Measurements from ENCODE around the gene ZCRB1. TPM values are rescaled to one million over a fixed set of nuclear protein-coding genes. Genes with fewer than 3 reads are reported as not detected.

The ZCRB1 gene
- total RNA-seq, 1 experiment from 2014 or later, result 68.1 TPM

DNA sequence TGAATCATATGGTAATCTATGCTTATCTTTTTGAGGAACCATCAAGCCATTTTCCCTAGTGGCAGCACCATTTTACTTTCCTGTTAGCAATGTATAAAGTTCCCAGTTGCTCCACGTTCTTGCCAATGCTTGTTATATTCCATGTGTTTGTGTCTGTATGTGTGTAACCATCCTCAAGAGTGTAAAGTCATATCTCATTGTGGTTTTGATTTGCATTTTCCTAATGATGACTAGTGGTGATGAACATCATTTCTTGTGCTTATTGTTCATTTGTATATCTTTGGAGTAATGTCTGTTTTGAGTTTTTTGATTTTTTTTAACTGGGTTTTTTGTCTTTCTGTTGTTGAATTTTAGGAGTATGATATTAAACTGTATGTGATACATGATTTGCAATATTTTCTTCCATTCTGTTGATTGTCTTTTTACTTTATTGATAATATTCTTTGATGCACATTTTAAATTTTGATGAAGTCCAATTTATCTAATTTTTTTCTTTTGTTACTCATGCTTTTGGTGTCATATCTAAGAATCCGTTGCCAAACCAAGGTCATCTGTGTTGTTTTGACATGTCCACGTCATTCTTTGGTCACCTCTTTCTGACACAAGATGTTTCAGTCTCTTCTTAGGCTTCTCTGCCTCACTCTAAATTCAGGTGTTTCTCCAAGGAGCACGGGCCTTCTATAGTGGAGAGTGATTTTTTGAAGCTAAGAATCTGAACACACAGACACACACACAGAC lies 36.2 kb upstream of the ZCRB1 start:
- H3K27ac ChIP-seq (ENCODE audit: low read depth, low read length), result no peak overlapping the region
- no peak overlapping the region for H3K9ac ChIP-seq (ENCODE audit: low read length)
- no peaks in the 10 kb centered on the region for H3K27me3 ChIP-seq (ENCODE audit: insufficient read depth, low read length)
- intact Hi-C loops (cut with micrococcal nuclease), result no loop called here
- CTCF ChIA-PET, result no interaction called here
- ATAC-seq (no peak), DNase-seq (ENCODE audit: low read depth, low spot score) (no peak)
- no peaks in the 10 kb centered on the region; a peak in 1 of 4 replicates for H3K4me1 ChIP-seq (ENCODE audit: control insufficient read depth in 1 of 2, insufficient read depth in 2 of 2, low read length in 2 of 2)
- no peak overlapping the region for H2AFZ ChIP-seq (ENCODE audit: low read depth, low read length, poor library complexity, severe bottlenecking)
- RAD21 ChIA-PET (ENCODE audit: low non-redundant PET in 1 of 2, low total read pairs in 2 of 2, uncharacterized antibody in 2 of 2, unreplicated experiment in 2 of 2), result no interaction called here
- H3K4me3 ChIP-seq (replicated peaks in 1 of 2; ENCODE audit: low read depth in 1 of 2, low read length in 2 of 2), result no peak overlapping the region
- H3K9me3 ChIP-seq (ENCODE audit: control insufficient read depth in 1 of 2, insufficient read depth in 1 of 2, low read depth in 1 of 2, low read length in 2 of 2), result no peaks in the 10 kb centered on the region
- TF ChIP-seq ZFX (IDR thresholded peaks at IDR 0.05) (no peak), SRF (IDR thresholded peaks at IDR 0.05; ENCODE audit: low read depth) (no peak), ELF1 (IDR thresholded peaks at IDR 0.05; ENCODE audit: borderline replicate concordance, low read depth) (no peak), CEBPB (IDR thresholded peaks at IDR 0.05; ENCODE audit: low read depth) (no peak), FOSL1 (IDR thresholded peaks at IDR 0.05; ENCODE audit: low read depth) (no peak), CBX3 (IDR thresholded peaks at IDR 0.05; ENCODE audit: low read depth) (no peak), ZBTB33 (IDR thresholded peaks at IDR 0.05; ENCODE audit: extremely low read depth, insufficient replicate concordance, low read length) (no peak), EZH2 (IDR thresholded peaks at IDR 0.05) (no peak), EGR1 (IDR thresholded peaks at IDR 0.05; ENCODE audit: low read depth) (no peak), YY1 (IDR thresholded peaks at IDR 0.05; ENCODE audit: extremely low read depth, insufficient replicate concordance, low read depth, low read length) (no peak), ZNF274 (IDR thresholded peaks at IDR 0.05; ENCODE audit: low read depth, low read length) (no peak), POLR2A (IDR thresholded peaks at IDR 0.05; ENCODE audit: borderline replicate concordance, extremely low read depth, insufficient read depth, insufficient read length) (no peak), SIN3A (IDR thresholded peaks at IDR 0.05; ENCODE audit: low read depth) (no peak), EZH2phosphoT487 (IDR thresholded peaks at IDR 0.05; ENCODE audit: borderline replicate concordance) (no peak), RAD21 (IDR thresholded peaks at IDR 0.05; ENCODE audit: low read depth) (no peak), POLR2AphosphoS5 (IDR thresholded peaks at IDR 0.05; ENCODE audit: low read depth, low read length) (no peak)
- TF ChIP-seq, protein P1, sequence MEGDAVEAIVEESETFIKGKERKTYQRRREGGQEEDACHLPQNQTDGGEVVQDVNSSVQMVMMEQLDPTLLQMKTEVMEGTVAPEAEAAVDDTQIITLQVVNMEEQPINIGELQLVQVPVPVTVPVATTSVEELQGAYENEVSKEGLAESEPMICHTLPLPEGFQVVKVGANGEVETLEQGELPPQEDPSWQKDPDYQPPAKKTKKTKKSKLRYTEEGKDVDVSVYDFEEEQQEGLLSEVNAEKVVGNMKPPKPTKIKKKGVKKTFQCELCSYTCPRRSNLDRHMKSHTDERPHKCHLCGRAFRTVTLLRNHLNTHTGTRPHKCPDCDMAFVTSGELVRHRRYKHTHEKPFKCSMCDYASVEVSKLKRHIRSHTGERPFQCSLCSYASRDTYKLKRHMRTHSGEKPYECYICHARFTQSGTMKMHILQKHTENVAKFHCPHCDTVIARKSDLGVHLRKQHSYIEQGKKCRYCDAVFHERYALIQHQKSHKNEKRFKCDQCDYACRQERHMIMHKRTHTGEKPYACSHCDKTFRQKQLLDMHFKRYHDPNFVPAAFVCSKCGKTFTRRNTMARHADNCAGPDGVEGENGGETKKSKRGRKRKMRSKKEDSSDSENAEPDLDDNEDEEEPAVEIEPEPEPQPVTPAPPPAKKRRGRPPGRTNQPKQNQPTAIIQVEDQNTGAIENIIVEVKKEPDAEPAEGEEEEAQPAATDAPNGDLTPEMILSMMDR (IDR thresholded peaks at IDR 0.05 in 2 of 3, conservative IDR thresholded peaks at IDR 0.05 in 1 of 3; ENCODE audit: borderline replicate concordance in 1 of 3, insufficient read depth in 1 of 3, low read depth in 2 of 3, low read length in 2 of 3), result no peak
- TF ChIP-seq, protein P2, sequence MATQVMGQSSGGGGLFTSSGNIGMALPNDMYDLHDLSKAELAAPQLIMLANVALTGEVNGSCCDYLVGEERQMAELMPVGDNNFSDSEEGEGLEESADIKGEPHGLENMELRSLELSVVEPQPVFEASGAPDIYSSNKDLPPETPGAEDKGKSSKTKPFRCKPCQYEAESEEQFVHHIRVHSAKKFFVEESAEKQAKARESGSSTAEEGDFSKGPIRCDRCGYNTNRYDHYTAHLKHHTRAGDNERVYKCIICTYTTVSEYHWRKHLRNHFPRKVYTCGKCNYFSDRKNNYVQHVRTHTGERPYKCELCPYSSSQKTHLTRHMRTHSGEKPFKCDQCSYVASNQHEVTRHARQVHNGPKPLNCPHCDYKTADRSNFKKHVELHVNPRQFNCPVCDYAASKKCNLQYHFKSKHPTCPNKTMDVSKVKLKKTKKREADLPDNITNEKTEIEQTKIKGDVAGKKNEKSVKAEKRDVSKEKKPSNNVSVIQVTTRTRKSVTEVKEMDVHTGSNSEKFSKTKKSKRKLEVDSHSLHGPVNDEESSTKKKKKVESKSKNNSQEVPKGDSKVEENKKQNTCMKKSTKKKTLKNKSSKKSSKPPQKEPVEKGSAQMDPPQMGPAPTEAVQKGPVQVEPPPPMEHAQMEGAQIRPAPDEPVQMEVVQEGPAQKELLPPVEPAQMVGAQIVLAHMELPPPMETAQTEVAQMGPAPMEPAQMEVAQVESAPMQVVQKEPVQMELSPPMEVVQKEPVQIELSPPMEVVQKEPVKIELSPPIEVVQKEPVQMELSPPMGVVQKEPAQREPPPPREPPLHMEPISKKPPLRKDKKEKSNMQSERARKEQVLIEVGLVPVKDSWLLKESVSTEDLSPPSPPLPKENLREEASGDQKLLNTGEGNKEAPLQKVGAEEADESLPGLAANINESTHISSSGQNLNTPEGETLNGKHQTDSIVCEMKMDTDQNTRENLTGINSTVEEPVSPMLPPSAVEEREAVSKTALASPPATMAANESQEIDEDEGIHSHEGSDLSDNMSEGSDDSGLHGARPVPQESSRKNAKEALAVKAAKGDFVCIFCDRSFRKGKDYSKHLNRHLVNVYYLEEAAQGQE (IDR thresholded peaks at IDR 0.05; ENCODE audit: low read depth), result no peak
- TF ChIP-seq, protein P3, sequence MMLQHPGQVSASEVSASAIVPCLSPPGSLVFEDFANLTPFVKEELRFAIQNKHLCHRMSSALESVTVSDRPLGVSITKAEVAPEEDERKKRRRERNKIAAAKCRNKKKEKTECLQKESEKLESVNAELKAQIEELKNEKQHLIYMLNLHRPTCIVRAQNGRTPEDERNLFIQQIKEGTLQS (IDR thresholded peaks at IDR 0.05), result no peak
- H4K20me1 ChIP-seq (ENCODE audit: insufficient read depth), result no peaks in the 10 kb centered on the region
- H3K79me2 ChIP-seq (ENCODE audit: insufficient read depth, low read length), result peaks cover 41% of the 10 kb centered on the region
- no peak overlapping the region for H3K4me2 ChIP-seq (ENCODE audit: low read length)
- no peaks in the 10 kb centered on the region for H3K9me2 ChIP-seq (ENCODE audit: insufficient read depth)
- no peaks in the 10 kb centered on the region for H3K36me3 ChIP-seq (ENCODE audit: control insufficient read depth in 1 of 2, insufficient read depth in 2 of 2, low read length in 2 of 2)
- BruUV-seq (replicated peaks), result no TSS peak
- POLR2A ChIA-PET, result no interaction called here
